ENCODE measurements around the gene SLC36A4.

- TF ChIP-seq CTCF (IDR thresholded peaks at IDR 0.05 in 2 of 3, conservative IDR thresholded peaks at IDR 0.05 in 1 of 3; ENCODE audit: borderline replicate concordance in 1 of 3, insufficient read depth in 1 of 3, low read depth in 2 of 3, low read length in 2 of 3) = no peak
- no peak for TF ChIP-seq MAX (IDR thresholded peaks at IDR 0.05)
Measured at GRCh38 chr11:93159721-93160120, 38.1 kb downstream of the SLC36A4 start.
